Natural killer cell (primary cell): Measurements from ENCODE around the gene STAT5B. TPM values are rescaled to one million over a fixed set of nuclear protein-coding genes. Genes with fewer than 3 reads are reported as not detected.
"Not testable (repeated sequence)": the region's sequence is repeated elsewhere in the genome, so short reads cannot be mapped to it uniquely, and the experiment has no call there.

Source experiments
- ATAC-seq, 3 donors: fragments of 150-1000 bp in 2 of 3; fragments of 200-7000 bp in 1 of 3; cut with Tn5 transposase; 1 replicate in 1 of 3; 2 replicates in 2 of 3; pipeline ENCODE4 v1.10.0; 2021; ENCODE audit warnings: mild to moderate bottlenecking in 2 of 3, moderate library complexity in 2 of 3
- DNase-seq, 2 donors: peaks; one replicate each; pipeline versions ENCODE4 v3.0.0 to v3.0.0-alpha.2; 2013 to 2021; ENCODE audit warnings: mixed read lengths in 1 of 2
- H3K27ac ChIP-seq: one replicate; pipeline ENCODE4 v1.5.1; 2013; ENCODE audit warnings: mild to moderate bottlenecking, low read length
- H3K27me3 ChIP-seq: one replicate; pipeline ENCODE4 v1.6.1; 2013; ENCODE audit warnings: low read length; ENCODE audit not compliant: control insufficient read depth, insufficient read depth
- H3K36me3 ChIP-seq: one replicate; pipeline ENCODE4 v1.6.1; 2013; ENCODE audit warnings: low read length; ENCODE audit not compliant: control insufficient read depth, insufficient read depth
- H3K4me1 ChIP-seq: one replicate; pipeline ENCODE4 v1.6.1; 2013; ENCODE audit warnings: low read length; ENCODE audit not compliant: control insufficient read depth, insufficient read depth
- H3K4me3 ChIP-seq: one replicate; pipeline ENCODE4 v1.5.1; 2013; ENCODE audit warnings: low read length
- H3K9me3 ChIP-seq: one replicate; pipeline ENCODE4 v1.6.1; 2013; ENCODE audit warnings: low read length; ENCODE audit not compliant: control insufficient read depth, insufficient read depth
- H3K27ac Mint-ChIP-seq, 2 donors: one replicate each; pipeline ENCODE4 v1.8.0; 2022; ENCODE audit warnings: mild to moderate bottlenecking in 2 of 2, mixed read lengths in 2 of 2, moderate library complexity in 1 of 2
- H3K27me3 Mint-ChIP-seq, 2 donors: one replicate each; pipeline ENCODE4 v1.8.0; 2022; ENCODE audit warnings: low read depth in 2 of 2, mixed read lengths in 2 of 2
- H3K36me3 Mint-ChIP-seq: one replicate; pipeline ENCODE4 v1.8.0; 2022; ENCODE audit warnings: mixed read lengths
- H3K4me1 Mint-ChIP-seq, 2 donors: one replicate each; pipeline ENCODE4 v1.8.0; 2022; ENCODE audit warnings: mixed read lengths in 2 of 2
- H3K4me3 Mint-ChIP-seq: one replicate; pipeline ENCODE4 v1.8.0; 2022; ENCODE audit warnings: mild to moderate bottlenecking, moderate library complexity, mixed read lengths
- H3K9me3 Mint-ChIP-seq, 2 donors: one replicate each; pipeline ENCODE4 v1.8.0; 2022; ENCODE audit warnings: mixed read lengths in 2 of 2
- WGBS: methylation state at CpG from one replicate; pipeline ENCODE4 v1.1.7; 2013; ENCODE audit warnings: missing lambda C conversion rate; ENCODE audit not compliant: insufficient coverage; 5-methylcytosine and 5-hydroxymethylcytosine counted together
- intact Hi-C: fragments of 100-400 bp; cut with micrococcal nuclease; formaldehyde crosslinking; loops from one replicate; pipeline ENCODE4 v1.14.2; 2022
- total RNA-seq, 4 donors: library from RNA; stranded (reverse); fragments of 120-200 nt in 1 of 4; gene quantifications; one replicate each; pipeline versions ENCODE4 v1.2.3 to v1.2.4, GENCODE V29; 2013 to 2022
- TF ChIP-seq, protein P1 (sequence below): fragments of 200-600 bp; IDR thresholded peaks from one replicate; pipeline ENCODE4 v1.8.0; 2022; ENCODE audit warnings: antibody characterized with exemption

Gene STAT5B
- total RNA-seq, 3 donors from 2014 or later (not counting 1 experiment from before 2014, with no cell fraction given), result 79.9 to 112 (median 103) TPM

DNA sequence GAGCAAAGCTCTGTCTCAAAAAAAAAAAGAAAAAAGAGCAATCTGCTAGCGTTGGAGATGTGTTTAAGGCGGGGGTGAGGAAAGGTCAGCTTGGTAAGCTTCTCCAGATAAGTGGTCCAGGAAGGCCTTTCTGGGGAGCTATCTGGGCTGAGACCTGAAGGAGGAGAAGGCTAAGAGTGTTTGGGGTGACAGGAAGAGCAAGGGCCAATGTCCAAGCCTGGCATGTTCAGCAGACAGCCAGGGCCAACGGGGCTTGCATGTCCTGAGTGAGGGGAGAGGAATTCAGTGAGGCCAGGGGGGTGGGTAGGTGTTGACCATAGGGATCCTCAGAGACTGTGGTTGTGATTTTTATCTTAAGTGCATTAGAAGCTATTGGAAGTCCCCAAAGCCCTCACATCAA is 27.5 kb upstream of the STAT5B start:
- Mint-ChIP-seq H3K4me3 (no peak overlapping the region), H3K27ac (no peak overlapping the region), H3K27me3 (no peaks in the 10 kb centered on the region), H3K9me3 (no peaks in the 10 kb centered on the region), H3K4me1 (no peaks in the 10 kb centered on the region), H3K36me3 (peaks cover 16% of the 10 kb centered on the region)
- Histone ChIP-seq H3K4me1 (no peaks in the 10 kb centered on the region), H3K27ac (no peak overlapping the region), H3K9me3 (no peaks in the 10 kb centered on the region), H3K36me3 (peaks cover 70% of the 10 kb centered on the region), H3K4me3 (no peak overlapping the region), H3K27me3 (no peaks in the 10 kb centered on the region)
- intact Hi-C loops, result no loop called here
- 80% methylated on average over 3 of the region's 3 CpGs for WGBS
- TF ChIP-seq, protein P1, sequence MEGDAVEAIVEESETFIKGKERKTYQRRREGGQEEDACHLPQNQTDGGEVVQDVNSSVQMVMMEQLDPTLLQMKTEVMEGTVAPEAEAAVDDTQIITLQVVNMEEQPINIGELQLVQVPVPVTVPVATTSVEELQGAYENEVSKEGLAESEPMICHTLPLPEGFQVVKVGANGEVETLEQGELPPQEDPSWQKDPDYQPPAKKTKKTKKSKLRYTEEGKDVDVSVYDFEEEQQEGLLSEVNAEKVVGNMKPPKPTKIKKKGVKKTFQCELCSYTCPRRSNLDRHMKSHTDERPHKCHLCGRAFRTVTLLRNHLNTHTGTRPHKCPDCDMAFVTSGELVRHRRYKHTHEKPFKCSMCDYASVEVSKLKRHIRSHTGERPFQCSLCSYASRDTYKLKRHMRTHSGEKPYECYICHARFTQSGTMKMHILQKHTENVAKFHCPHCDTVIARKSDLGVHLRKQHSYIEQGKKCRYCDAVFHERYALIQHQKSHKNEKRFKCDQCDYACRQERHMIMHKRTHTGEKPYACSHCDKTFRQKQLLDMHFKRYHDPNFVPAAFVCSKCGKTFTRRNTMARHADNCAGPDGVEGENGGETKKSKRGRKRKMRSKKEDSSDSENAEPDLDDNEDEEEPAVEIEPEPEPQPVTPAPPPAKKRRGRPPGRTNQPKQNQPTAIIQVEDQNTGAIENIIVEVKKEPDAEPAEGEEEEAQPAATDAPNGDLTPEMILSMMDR, result no peak
- ATAC-seq (no peak), DNase-seq (no peak)

DNA sequence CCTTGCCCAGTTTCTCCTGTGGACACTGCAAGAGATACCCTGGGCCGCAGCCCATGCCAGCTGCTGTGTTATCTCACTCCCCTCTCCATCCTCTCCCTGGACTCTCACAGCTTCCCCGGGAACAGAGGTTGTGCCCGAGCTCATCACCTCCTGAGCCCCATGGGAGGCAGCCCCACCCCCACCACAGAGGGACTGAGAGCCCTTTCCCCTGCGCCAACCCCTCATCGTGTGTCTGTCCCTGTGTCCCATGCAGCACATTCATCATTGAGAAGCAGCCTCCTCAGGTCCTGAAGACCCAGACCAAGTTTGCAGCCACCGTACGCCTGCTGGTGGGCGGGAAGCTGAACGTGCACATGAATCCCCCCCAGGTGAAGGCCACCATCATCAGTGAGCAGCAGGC is 24.8 kb upstream of the STAT5B start:
- Mint-ChIP-seq H3K4me1 (no peaks in the 10 kb centered on the region), H3K4me3 (no peak overlapping the region), H3K36me3 (peaks cover 16% of the 10 kb centered on the region), H3K27me3 (no peaks in the 10 kb centered on the region), H3K27ac (no peak overlapping the region), H3K9me3 (no peaks in the 10 kb centered on the region)
- Histone ChIP-seq H3K36me3 (peaks cover 54% of the 10 kb centered on the region), H3K27ac (no peak overlapping the region), H3K4me3 (no peak overlapping the region), H3K9me3 (no peaks in the 10 kb centered on the region), H3K27me3 (no peaks in the 10 kb centered on the region), H3K4me1 (no peaks in the 10 kb centered on the region)
- 96% methylated on average over 9 of the region's 9 CpGs for WGBS
- no peak for DNase-seq
- no peak for ATAC-seq
- intact Hi-C loops, result no loop called here
- TF ChIP-seq, protein P1, result no peak

DNA sequence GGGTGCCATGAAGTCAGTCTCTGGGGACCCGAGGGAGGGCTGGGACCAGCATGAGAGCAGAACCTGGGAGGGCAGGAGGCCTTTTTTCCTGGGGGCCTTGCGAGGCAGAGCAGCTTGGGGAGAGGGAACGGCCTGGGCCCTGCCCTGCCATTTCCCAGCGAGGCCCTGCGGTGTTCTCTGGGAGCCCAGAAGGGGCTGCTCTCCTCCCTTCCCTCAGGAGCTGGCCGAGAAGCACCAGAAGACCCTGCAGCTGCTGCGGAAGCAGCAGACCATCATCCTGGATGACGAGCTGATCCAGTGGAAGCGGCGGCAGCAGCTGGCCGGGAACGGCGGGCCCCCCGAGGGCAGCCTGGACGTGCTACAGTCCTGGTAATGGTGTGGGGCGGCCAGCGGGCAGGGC is 23.7 kb upstream of the STAT5B start:
- H3K4me3 ChIP-seq, DNase-seq, ATAC-seq, H3K27me3 Mint-ChIP-seq, H3K4me1 ChIP-seq, H3K4me3 Mint-ChIP-seq, H3K9me3 Mint-ChIP-seq, H3K4me1 Mint-ChIP-seq, H3K9me3 ChIP-seq, intact Hi-C loops, H3K27me3 ChIP-seq, H3K27ac Mint-ChIP-seq, H3K27ac ChIP-seq: not testable (repeated sequence)
- H3K36me3 Mint-ChIP-seq, result peaks cover 16% of the 10 kb centered on the region
- peaks cover 58% of the 10 kb centered on the region for H3K36me3 ChIP-seq
- WGBS, result no CpG with 5 or more reads among the region's 17 CpGs

DNA sequence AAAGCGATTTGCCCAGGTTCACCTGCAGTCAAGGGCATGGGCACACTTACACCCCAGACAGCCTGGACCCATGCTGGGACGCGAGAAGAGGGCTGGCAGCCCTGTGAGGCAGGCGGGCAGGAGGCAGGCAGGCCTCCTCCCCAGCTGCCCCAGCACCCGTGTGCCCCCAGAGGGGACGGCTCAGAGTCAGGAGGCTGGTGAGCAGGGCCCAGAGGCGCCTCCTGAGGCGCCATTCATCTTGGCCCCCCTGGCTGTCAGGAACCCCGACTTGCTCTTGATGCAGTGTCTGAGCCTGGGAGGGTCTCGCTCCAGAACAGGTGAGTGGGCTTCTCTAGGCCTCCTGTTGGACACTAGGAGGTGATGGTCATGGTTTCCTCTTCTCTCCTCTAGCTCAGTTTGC is 23.2 kb upstream of the STAT5B start:
- H3K4me3 Mint-ChIP-seq, ATAC-seq, H3K4me1 ChIP-seq, H3K9me3 ChIP-seq, H3K4me3 ChIP-seq, H3K27me3 Mint-ChIP-seq, H3K9me3 Mint-ChIP-seq, intact Hi-C loops, DNase-seq, H3K27ac ChIP-seq, H3K4me1 Mint-ChIP-seq, H3K27ac Mint-ChIP-seq, H3K27me3 ChIP-seq: not testable (repeated sequence)
- H3K36me3 ChIP-seq, result peaks cover 59% of the 10 kb centered on the region
- 92% methylated on average over 10 of the region's 10 CpGs for WGBS
- peaks cover 16% of the 10 kb centered on the region for H3K36me3 Mint-ChIP-seq

DNA sequence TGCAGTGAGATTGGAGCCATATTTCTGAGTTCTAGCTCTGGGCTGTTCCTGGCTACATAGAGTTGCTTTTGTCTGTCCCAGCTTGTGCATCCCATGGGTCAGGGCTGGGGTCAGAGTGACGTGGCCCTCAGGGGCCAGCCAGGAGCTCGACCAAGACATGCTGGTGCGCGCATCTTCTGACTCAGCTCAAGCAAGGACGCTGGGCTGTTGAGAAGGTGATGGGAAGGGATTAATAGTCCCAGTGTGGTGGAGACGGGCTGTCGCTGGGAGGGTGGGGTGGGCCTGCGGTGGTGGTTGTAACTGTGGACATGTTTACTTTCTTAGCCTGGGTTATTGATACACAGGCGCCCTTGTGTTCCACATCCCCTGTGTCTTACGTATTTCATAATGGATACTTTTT is 21.6 kb upstream of the STAT5B start:
- H3K9me3 ChIP-seq, H3K4me1 Mint-ChIP-seq, H3K9me3 Mint-ChIP-seq, H3K4me3 Mint-ChIP-seq, H3K36me3 Mint-ChIP-seq, H3K27ac Mint-ChIP-seq, H3K4me1 ChIP-seq, H3K27me3 Mint-ChIP-seq, H3K27ac ChIP-seq, H3K4me3 ChIP-seq, H3K27me3 ChIP-seq, DNase-seq, ATAC-seq, intact Hi-C loops: not testable (repeated sequence)
- peaks cover 51% of the 10 kb centered on the region for H3K36me3 ChIP-seq
- WGBS, result 71% methylated on average over 1 of the region's 10 CpGs
